NB4 (cell line): ENCODE measurements around the gene KDM1B.

ENCODE experiments used
- DNase-seq: peaks from one replicate; pipeline ENCODE4 v3.0.0; 2010; ENCODE audit warnings: low read depth
- H3K4me3 ChIP-seq: one replicate; pipeline ENCODE4 v1.5.1; 2011; ENCODE audit warnings: mild to moderate bottlenecking, low read depth, low read length, moderate library complexity
- MYC ChIP-seq: IDR thresholded peaks from 2 replicates; pipeline ENCODE4 v1.6.1; 2011; ENCODE audit warnings: low read depth, low read length
- POLR2A ChIP-seq: IDR thresholded peaks from 2 replicates; pipeline ENCODE4 v1.6.1; 2011; ENCODE audit warnings: mild to moderate bottlenecking; ENCODE audit not compliant: insufficient read length; ENCODE audit errors: extremely low read depth
- TF ChIP-seq, protein P1 (sequence below): IDR thresholded peaks from 2 replicates; pipeline ENCODE4 v1.6.1; 2011; ENCODE audit warnings: low read depth, low read length
- TF ChIP-seq, protein P2 (sequence below): IDR thresholded peaks from one replicate; pipeline ENCODE4 v1.5.1; 2012; ENCODE audit warnings: low read depth, low read length

The KDM1B gene

DNA sequence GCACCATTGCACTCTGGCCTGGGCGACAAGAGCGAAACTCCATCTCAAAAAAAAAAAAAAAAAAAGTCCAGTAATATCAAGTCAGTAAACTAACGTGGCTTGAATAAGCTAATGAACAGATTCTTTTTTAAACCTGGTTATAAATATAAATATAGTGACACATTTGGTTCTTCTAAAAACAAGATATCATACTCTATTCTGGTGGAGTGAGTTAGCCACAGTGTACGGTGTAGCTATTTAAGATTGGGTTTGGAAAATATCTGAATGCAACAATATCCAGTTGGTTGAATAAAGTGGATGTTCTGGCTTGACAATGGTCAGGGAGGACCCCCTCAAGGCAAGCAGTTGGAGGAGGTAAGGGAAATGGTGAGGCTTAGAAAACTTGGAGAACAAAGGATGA, 115.0 kb downstream of the KDM1B start:
- no peak for DNase-seq
- no peak overlapping the region for H3K4me3 ChIP-seq
- TF ChIP-seq, protein P1, sequence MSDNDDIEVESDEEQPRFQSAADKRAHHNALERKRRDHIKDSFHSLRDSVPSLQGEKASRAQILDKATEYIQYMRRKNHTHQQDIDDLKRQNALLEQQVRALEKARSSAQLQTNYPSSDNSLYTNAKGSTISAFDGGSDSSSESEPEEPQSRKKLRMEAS = no peak
- TF ChIP-seq, protein P2, sequence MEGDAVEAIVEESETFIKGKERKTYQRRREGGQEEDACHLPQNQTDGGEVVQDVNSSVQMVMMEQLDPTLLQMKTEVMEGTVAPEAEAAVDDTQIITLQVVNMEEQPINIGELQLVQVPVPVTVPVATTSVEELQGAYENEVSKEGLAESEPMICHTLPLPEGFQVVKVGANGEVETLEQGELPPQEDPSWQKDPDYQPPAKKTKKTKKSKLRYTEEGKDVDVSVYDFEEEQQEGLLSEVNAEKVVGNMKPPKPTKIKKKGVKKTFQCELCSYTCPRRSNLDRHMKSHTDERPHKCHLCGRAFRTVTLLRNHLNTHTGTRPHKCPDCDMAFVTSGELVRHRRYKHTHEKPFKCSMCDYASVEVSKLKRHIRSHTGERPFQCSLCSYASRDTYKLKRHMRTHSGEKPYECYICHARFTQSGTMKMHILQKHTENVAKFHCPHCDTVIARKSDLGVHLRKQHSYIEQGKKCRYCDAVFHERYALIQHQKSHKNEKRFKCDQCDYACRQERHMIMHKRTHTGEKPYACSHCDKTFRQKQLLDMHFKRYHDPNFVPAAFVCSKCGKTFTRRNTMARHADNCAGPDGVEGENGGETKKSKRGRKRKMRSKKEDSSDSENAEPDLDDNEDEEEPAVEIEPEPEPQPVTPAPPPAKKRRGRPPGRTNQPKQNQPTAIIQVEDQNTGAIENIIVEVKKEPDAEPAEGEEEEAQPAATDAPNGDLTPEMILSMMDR = no peak
- TF ChIP-seq MYC (no peak), POLR2A (no peak)
